Measurements from ENCODE around the gene EXOC1L. TPM values are rescaled to one million over a fixed set of nuclear protein-coding genes. Genes with fewer than 3 reads are reported as not detected.

EXOC1L gene
- polyA plus RNA-seq, 2 of the 4 experiments (the other 2 are of a cell fraction) = not detected

DNA sequence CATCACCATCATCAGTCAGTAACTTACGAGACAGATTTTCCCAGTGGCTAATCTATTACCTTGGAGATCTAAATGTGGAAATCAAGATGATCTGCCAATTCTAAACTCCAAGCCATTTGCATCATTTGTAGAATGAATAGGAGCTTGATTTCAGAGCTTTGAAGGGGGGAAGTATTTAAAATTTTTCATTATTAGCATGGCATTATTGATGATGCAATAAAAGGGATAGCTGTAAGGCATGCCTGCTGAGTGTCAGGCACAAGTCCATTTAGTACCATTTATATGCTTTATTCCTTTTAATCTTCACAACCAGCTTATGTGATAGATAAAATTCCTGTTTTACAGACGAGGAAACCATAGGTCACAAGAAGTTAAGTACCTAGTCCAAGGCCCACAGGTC, 5.3 kb downstream of the EXOC1L start:
- POLR2A ChIA-PET = no interaction called here
- DNase-seq (ENCODE audit: low read depth in 1 of 2, low spot score in 1 of 2) = no peak
- Histone ChIP-seq H3K4me1 (no peaks in the 10 kb centered on the region), H3K9me3 (no peaks in the 10 kb centered on the region), H3K4me2 (no peak overlapping the region), H3K4me3 (no peak overlapping the region), H3K27ac (no peak overlapping the region)
- CTCF ChIA-PET = no interaction called here
- no peak for FAIRE-seq
- no peak for ATAC-seq
- TF ChIP-seq EHMT2 (IDR thresholded peaks at IDR 0.05; ENCODE audit: low read depth) (no peak), TFCP2L1 (CRISPR knock-in tag; IDR thresholded peaks at IDR 0.05) (no peak), GATA3 (IDR thresholded peaks at IDR 0.05; ENCODE audit: borderline replicate concordance) (no peak), FOSL2 (IDR thresholded peaks at IDR 0.05) (no peak), FOSL2 (CRISPR knock-in tag; IDR thresholded peaks at IDR 0.05) (no peak), RAD21 (conservative IDR thresholded peaks at IDR 0.05 in 1 of 2, IDR thresholded peaks at IDR 0.05 in 1 of 2) (no peak), KDM1A (IDR thresholded peaks at IDR 0.05; ENCODE audit: low read depth) (no peak), HDAC2 (IDR thresholded peaks at IDR 0.05) (no peak), JUNB (IDR thresholded peaks at IDR 0.05) (no peak), HOXB5 (CRISPR knock-in tag; IDR thresholded peaks at IDR 0.05) (no peak), MAX (IDR thresholded peaks at IDR 0.05) (no peak), NR3C1 (IDR thresholded peaks at IDR 0.05) (no peak), ZFP36 (IDR thresholded peaks at IDR 0.05; ENCODE audit: borderline replicate concordance, partially characterized antibody) (no peak), KDM5A (IDR thresholded peaks at IDR 0.05) (no peak), BHLHE40 (IDR thresholded peaks at IDR 0.05; ENCODE audit: low read depth, low read length) (no peak), POLR2AphosphoS2 (conservative IDR thresholded peaks at IDR 0.05; ENCODE audit: low read length) (no peak), MYC (IDR thresholded peaks at IDR 0.05; ENCODE audit: borderline replicate concordance, low read length) (no peak), REST (IDR thresholded peaks at IDR 0.05) (no peak), RARB (CRISPR knock-in tag; IDR thresholded peaks at IDR 0.05) (no peak), CHD2 (IDR thresholded peaks at IDR 0.05; ENCODE audit: low read length, partially characterized antibody) (no peak)
- TF ChIP-seq, protein P1, sequence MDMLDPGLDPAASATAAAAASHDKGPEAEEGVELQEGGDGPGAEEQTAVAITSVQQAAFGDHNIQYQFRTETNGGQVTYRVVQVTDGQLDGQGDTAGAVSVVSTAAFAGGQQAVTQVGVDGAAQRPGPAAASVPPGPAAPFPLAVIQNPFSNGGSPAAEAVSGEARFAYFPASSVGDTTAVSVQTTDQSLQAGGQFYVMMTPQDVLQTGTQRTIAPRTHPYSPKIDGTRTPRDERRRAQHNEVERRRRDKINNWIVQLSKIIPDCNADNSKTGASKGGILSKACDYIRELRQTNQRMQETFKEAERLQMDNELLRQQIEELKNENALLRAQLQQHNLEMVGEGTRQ (IDR thresholded peaks at IDR 0.05) = no peak
- WGBS (ENCODE audit: missing lambda C conversion rate) = 30% methylated on average over 2 of the region's 2 CpGs

DNA sequence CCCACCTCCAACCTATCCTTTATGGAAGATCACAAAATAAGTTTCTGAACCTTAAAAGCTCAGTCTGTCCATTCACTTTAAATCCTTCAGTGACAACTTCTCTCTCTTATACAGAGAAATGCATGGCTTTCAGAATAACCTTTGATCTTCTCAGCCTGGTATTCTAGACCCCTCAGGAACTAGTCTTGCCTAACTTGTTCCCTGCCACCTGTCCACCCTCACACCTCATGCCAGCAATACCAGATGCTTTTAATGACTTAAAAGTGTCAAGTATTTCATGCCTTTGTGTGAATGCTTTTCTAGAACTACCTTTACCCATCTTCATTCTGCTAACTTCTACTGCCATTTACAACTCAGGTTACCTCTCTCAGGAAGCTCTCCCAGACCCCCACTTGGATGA, 7.4 kb downstream of the EXOC1L start:
- Histone ChIP-seq H3K4me3 (no peak overlapping the region), H3K4me1 (no peaks in the 10 kb centered on the region), H3K4me2 (no peak overlapping the region), H3K9me3 (no peaks in the 10 kb centered on the region), H3K27ac (no peak overlapping the region)
- DNase-seq (ENCODE audit: low read depth in 1 of 2, low spot score in 1 of 2) = no peak
- ChIA-PET CTCF (no interaction called here), POLR2A (no interaction called here)
- no peak for FAIRE-seq
- no peak for ATAC-seq
- TF ChIP-seq TFCP2L1 (CRISPR knock-in tag; IDR thresholded peaks at IDR 0.05) (no peak), MAZ (IDR thresholded peaks at IDR 0.05; ENCODE audit: borderline replicate concordance, low read depth, low read length) (no peak), ZC3H11A (IDR thresholded peaks at IDR 0.05) (no peak), CBX2 (IDR thresholded peaks at IDR 0.05; ENCODE audit: borderline replicate concordance, low read depth) (no peak), KDM1A (IDR thresholded peaks at IDR 0.05; ENCODE audit: low read depth) (no peak), HEYL (CRISPR knock-in tag; IDR thresholded peaks at IDR 0.05) (no peak), MAX (IDR thresholded peaks at IDR 0.05) (no peak), SMC3 (IDR thresholded peaks at IDR 0.05) (no peak), ESRRA (IDR thresholded peaks at IDR 0.05; ENCODE audit: borderline replicate concordance, low read length) (no peak), NFE2L2 (conservative IDR thresholded peaks at IDR 0.05; ENCODE audit: low read length) (no peak), EHMT2 (IDR thresholded peaks at IDR 0.05; ENCODE audit: low read depth) (no peak), NPAS2 (CRISPR knock-in tag; IDR thresholded peaks at IDR 0.05; ENCODE audit: borderline replicate concordance) (no peak), TP53 (CRISPR knock-in tag; IDR thresholded peaks at IDR 0.05) (no peak), CHD4 (IDR thresholded peaks at IDR 0.05; ENCODE audit: borderline replicate concordance) (no peak), PHF8 (IDR thresholded peaks at IDR 0.05; ENCODE audit: borderline replicate concordance, low read depth) (no peak), BCL3 (IDR thresholded peaks at IDR 0.05) (no peak), MAFK (IDR thresholded peaks at IDR 0.05; ENCODE audit: partially characterized antibody) (no peak)
- TF ChIP-seq, protein P2, sequence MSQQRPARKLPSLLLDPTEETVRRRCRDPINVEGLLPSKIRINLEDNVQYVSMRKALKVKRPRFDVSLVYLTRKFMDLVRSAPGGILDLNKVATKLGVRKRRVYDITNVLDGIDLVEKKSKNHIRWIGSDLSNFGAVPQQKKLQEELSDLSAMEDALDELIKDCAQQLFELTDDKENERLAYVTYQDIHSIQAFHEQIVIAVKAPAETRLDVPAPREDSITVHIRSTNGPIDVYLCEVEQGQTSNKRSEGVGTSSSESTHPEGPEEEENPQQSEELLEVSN (IDR thresholded peaks at IDR 0.05; ENCODE audit: borderline replicate concordance, low read depth) = no peak

Data from A549 (cell line).